GM19351 (cell line): ENCODE data around the gene LDLRAD4.

Source experiments
- ATAC-seq: cut with Tn5 transposase; IDR thresholded peaks from one replicate; pipeline ENCODE4 v1.9.1; 2021; ENCODE audit warnings: mild to moderate bottlenecking, moderate library complexity; ENCODE audit not compliant: unreplicated experiment

LDLRAD4 gene

GRCh38 chr18:13522861-13523660 lies 304.5 kb downstream of the LDLRAD4 start:
- ATAC-seq, result no peak

GRCh38 chr18:13524054-13524453 lies 305.5 kb downstream of the LDLRAD4 start:
- ATAC-seq, result no peak

GRCh38 chr18:13524811-13525210 lies 306.3 kb downstream of the LDLRAD4 start:
- no peak for ATAC-seq

- ATAC-seq, result no peak
Measured at GRCh38 chr18:13525381-13526029, 306.9 kb downstream of the LDLRAD4 start.

- ATAC-seq, result no peak
Measured at GRCh38 chr18:13526519-13526918, 308.0 kb downstream of the LDLRAD4 start.

GRCh38 chr18:13527256-13527655 lies 308.7 kb downstream of the LDLRAD4 start:
- ATAC-seq, result no peak

- no peak for ATAC-seq
Measured at GRCh38 chr18:13527730-13528129, 309.2 kb downstream of the LDLRAD4 start.

GRCh38 chr18:13528739-13529392 lies 310.3 kb downstream of the LDLRAD4 start:
- no peak for ATAC-seq

- no peak for ATAC-seq
Measured at GRCh38 chr18:13530033-13530878, 311.7 kb downstream of the LDLRAD4 start.

GRCh38 chr18:13530879-13531387 lies 312.4 kb downstream of the LDLRAD4 start:
- no peak for ATAC-seq

GRCh38 chr18:13531681-13532325 lies 313.2 kb downstream of the LDLRAD4 start:
- ATAC-seq, result no peak

GRCh38 chr18:13532406-13533075 lies 314.0 kb downstream of the LDLRAD4 start:
- ATAC-seq, result no peak

GRCh38 chr18:13534631-13535030 lies 316.1 kb downstream of the LDLRAD4 start:
- ATAC-seq, result no peak

- ATAC-seq, result no peak
Measured at GRCh38 chr18:13536578-13536977, 318.0 kb downstream of the LDLRAD4 start.

GRCh38 chr18:13537022-13537780 lies 318.6 kb downstream of the LDLRAD4 start:
- ATAC-seq, result no peak

GRCh38 chr18:13538630-13539029 lies 320.1 kb downstream of the LDLRAD4 start:
- ATAC-seq, result no peak

- ATAC-seq, result no peak
Measured at GRCh38 chr18:13539050-13539449, 320.5 kb downstream of the LDLRAD4 start.

GRCh38 chr18:13539843-13540476 lies 321.4 kb downstream of the LDLRAD4 start:
- no peak for ATAC-seq
